H1 (cell line): Measurements from ENCODE around the gene GALNT1. TPM values are rescaled to one million over a fixed set of nuclear protein-coding genes. Genes with fewer than 3 reads are reported as not detected.

Experiments used
- CTCF ChIA-PET: fragments of 300-600 bp; sonication (Branson Sonifier 250); formaldehyde crosslinking; loops from one replicate; lab custom pipeline; 2021; ENCODE audit not compliant: partially characterized antibody; lab: Charles Lee
- POLR2A ChIA-PET: fragments of 300-600 bp; sonication (Branson Sonifier 250); formaldehyde crosslinking; loops from one replicate; lab custom pipeline; 2021; ENCODE audit warnings: inconsistent platforms; ENCODE audit not compliant: partially characterized antibody; lab: Charles Lee
- DNase-seq, 2 experiments: peaks; one replicate each; pipeline versions ENCODE4 v3.0.0 to v3.0.0-alpha.2; 2010 to 2022; ENCODE audit warnings: low spot score in 2 of 2, low read depth in 1 of 2, mixed read lengths in 1 of 2
- FAIRE-seq: peaks from 2 replicates; lab custom pipeline; 2011; peaks lifted over from hg19 to GRCh38; lab: Jason Lieb, UNC
- H2AFZ ChIP-seq: 2 replicates; pipeline ENCODE4 v1.8.1; 2012; ENCODE audit warnings: low read length, inconsistent platforms
- H2AK5ac ChIP-seq: 2 replicates; pipeline ENCODE4 v1.6.1; 2013; ENCODE audit warnings: low read depth, low read length
- H2BK120ac ChIP-seq: replicated peaks from 2 replicates; pipeline ENCODE3; 2013; ENCODE audit warnings: low read depth, low read length, inconsistent platforms
- H2BK12ac ChIP-seq: 2 replicates; pipeline ENCODE4 v1.6.1; 2013; ENCODE audit warnings: low read depth, low read length
- H2BK15ac ChIP-seq: 2 replicates; pipeline ENCODE4 v1.6.1; 2013; ENCODE audit warnings: low read length
- H2BK20ac ChIP-seq: 2 replicates; pipeline ENCODE4 v1.6.1; 2013; ENCODE audit warnings: low read length
- H2BK5ac ChIP-seq: 2 replicates; pipeline ENCODE4 v1.6.1; 2013; ENCODE audit warnings: low read depth, low read length
- H3K14ac ChIP-seq: 2 replicates; pipeline ENCODE4 v1.6.1; 2013; ENCODE audit warnings: inconsistent platforms; ENCODE audit not compliant: insufficient read length
- H3K18ac ChIP-seq: 2 replicates; pipeline ENCODE4 v1.6.1; 2013; ENCODE audit warnings: low read length; ENCODE audit errors: extremely low read depth
- H3K23ac ChIP-seq: 2 replicates; pipeline ENCODE4 v1.6.1; 2013; ENCODE audit warnings: inconsistent platforms; ENCODE audit not compliant: insufficient read length
- H3K23me2 ChIP-seq: 2 replicates; pipeline ENCODE4 v1.6.1; 2013; ENCODE audit warnings: low read depth, low read length
- H3K27ac ChIP-seq: 2 replicates; pipeline ENCODE4 v1.6.1; 2011; ENCODE audit warnings: low read depth, low read length, inconsistent platforms
- H3K27me3 ChIP-seq, 4 experiments: replicated peaks in 1 of 4; 1 replicate in 1 of 4; 2 replicates in 3 of 4; pipeline versions ENCODE4 v1.6.1 to v1.8.1; 2011 to 2013; ENCODE audit warnings: low read length in 3 of 4, mild to moderate bottlenecking in 3 of 4, inconsistent platforms in 2 of 4, mixed read lengths in 2 of 4, moderate library complexity in 1 of 4; ENCODE audit not compliant: control insufficient read depth in 3 of 4, insufficient read depth in 3 of 4; ENCODE audit errors: extremely low read depth in 1 of 4
- H3K36me3 ChIP-seq, 4 experiments: 2 replicates each; pipeline versions ENCODE4 v1.6.1 to v1.8.1; 2011 to 2013; ENCODE audit warnings: mild to moderate bottlenecking in 4 of 4, low read length in 3 of 4, moderate library complexity in 2 of 4, control low read depth in 1 of 4, inconsistent platforms in 1 of 4; ENCODE audit not compliant: insufficient read depth in 4 of 4, control insufficient read depth in 2 of 4
- H3K4ac ChIP-seq: replicated peaks from 2 replicates; pipeline ENCODE3; 2013; ENCODE audit warnings: low read length, low read depth, mixed read lengths, inconsistent platforms; ENCODE audit not compliant: insufficient read length
- H3K4me1 ChIP-seq, 4 experiments: replicated peaks in 1 of 4; 1 replicate in 1 of 4; 2 replicates in 3 of 4; pipeline versions ENCODE4 v1.6.1 to v1.8.1; 2011 to 2013; ENCODE audit warnings: low read length in 3 of 4, inconsistent platforms in 2 of 4, mixed read lengths in 1 of 4; ENCODE audit not compliant: insufficient read depth in 4 of 4, control insufficient read depth in 3 of 4
- H3K4me2 ChIP-seq, 2 experiments: 2 replicates each; pipeline versions ENCODE4 v1.6.1 to v1.8.1; 2011 to 2013; ENCODE audit warnings: low read depth in 2 of 2, low read length in 2 of 2, control low read depth in 1 of 2, inconsistent platforms in 1 of 2, mild to moderate bottlenecking in 1 of 2; ENCODE audit not compliant: insufficient read depth in 1 of 2
- H3K4me3 ChIP-seq, 4 experiments: fragments of 200-600, 300-600 bp in 1 of 4; sonication (generic), shearing (Covaris generic), sonication (Bioruptor Twin) in 1 of 4; 2 replicates each; pipeline versions ENCODE4 v1.5.1 to v1.8.1; 2011 to 2016; ENCODE audit warnings: low read length in 4 of 4, low read depth in 3 of 4, control low read depth in 2 of 4, inconsistent platforms in 2 of 4, mild to moderate bottlenecking in 2 of 4, mixed read lengths in 1 of 4, moderate library complexity in 1 of 4; ENCODE audit not compliant: insufficient read depth in 2 of 4; ENCODE audit errors: extremely low read depth in 1 of 4
- H3K56ac ChIP-seq: replicated peaks from 2 replicates; pipeline ENCODE3; 2013; ENCODE audit warnings: low read depth, mild to moderate bottlenecking, mixed read lengths, low read length, inconsistent platforms; ENCODE audit not compliant: insufficient read length
- H3K79me1 ChIP-seq: 2 replicates; pipeline ENCODE4 v1.6.1; 2013; ENCODE audit warnings: low read depth, low read length, control low read depth
- H3K79me2 ChIP-seq, 2 experiments: 2 replicates each; pipeline versions ENCODE4 v1.6.1 to v1.8.1; 2012 to 2013; ENCODE audit warnings: low read length in 2 of 2, mild to moderate bottlenecking in 2 of 2, inconsistent platforms in 1 of 2; ENCODE audit not compliant: insufficient read depth in 2 of 2, control insufficient read depth in 1 of 2
- H3K9ac ChIP-seq, 4 experiments: replicated peaks in 1 of 4; 1 replicate in 1 of 4; 2 replicates in 3 of 4; pipeline versions ENCODE4 v1.6.1 to v1.8.1; 2011 to 2013; ENCODE audit warnings: low read depth in 3 of 4, low read length in 3 of 4, control low read depth in 2 of 4, mild to moderate bottlenecking in 2 of 4, moderate library complexity in 2 of 4, inconsistent platforms in 1 of 4; ENCODE audit errors: extremely low read depth in 1 of 4
- H3K9me3 ChIP-seq, 2 experiments: 2 replicates each; pipeline versions ENCODE4 v1.6.1 to v1.8.1; 2012 to 2013; ENCODE audit warnings: mild to moderate bottlenecking in 2 of 2, moderate library complexity in 2 of 2, control low read depth in 1 of 2, inconsistent platforms in 1 of 2, low read depth in 1 of 2, low read length in 1 of 2, mixed read lengths in 1 of 2; ENCODE audit not compliant: insufficient read depth in 2 of 2
- H4K20me1 ChIP-seq, 2 experiments: replicated peaks in 1 of 2; 2 replicates each; pipeline versions ENCODE3 to v1.8.1; 2011 to 2013; ENCODE audit warnings: inconsistent platforms in 2 of 2, low read length in 2 of 2, mild to moderate bottlenecking in 1 of 2; ENCODE audit not compliant: insufficient read depth in 2 of 2, control insufficient read depth in 1 of 2
- H4K5ac ChIP-seq: 2 replicates; pipeline ENCODE4 v1.6.1; 2013; ENCODE audit warnings: low read length, low read depth, mixed read lengths, inconsistent platforms; ENCODE audit not compliant: insufficient read length
- H4K8ac ChIP-seq: 2 replicates; pipeline ENCODE4 v1.8.0; 2013; ENCODE audit warnings: mild to moderate bottlenecking, moderate library complexity, low read length, inconsistent platforms; ENCODE audit not compliant: insufficient read depth; ENCODE audit errors: extremely low read depth
- H4K91ac ChIP-seq: replicated peaks from 2 replicates; pipeline ENCODE3; 2013; ENCODE audit warnings: low read length, mixed read lengths, inconsistent platforms; ENCODE audit not compliant: insufficient read length
- BRCA1 ChIP-seq: IDR thresholded peaks from 2 replicates; pipeline ENCODE4 v1.6.1; 2012; ENCODE audit warnings: low read depth, low read length, improper control_type of control experiment
- CBX5 ChIP-seq: fragments of 300-800, 300-1000 bp; sonication (generic); IDR thresholded peaks from 2 replicates; pipeline ENCODE4 v1.7.1; 2016; ENCODE audit warnings: antibody characterized with exemption, low read length, low read depth
- CHD1 ChIP-seq: IDR thresholded peaks from 2 replicates; pipeline ENCODE4 v1.6.1; 2012; ENCODE audit warnings: low read depth, low read length, improper control_type of control experiment
- CHD2 ChIP-seq: IDR thresholded peaks from 2 replicates; pipeline ENCODE4 v1.6.1; 2012; ENCODE audit warnings: low read length, improper control_type of control experiment
- JUND ChIP-seq: IDR thresholded peaks from 2 replicates; pipeline ENCODE4 v1.6.1; 2011; ENCODE audit warnings: mild to moderate bottlenecking, improper control_type of control experiment, low read length
- PHF8 ChIP-seq: fragments of 200-600 bp; sonication (generic); conservative IDR thresholded peaks from 2 replicates; pipeline ENCODE4 v1.7.1; 2012; ENCODE audit warnings: low read depth, mild to moderate bottlenecking, inconsistent platforms, low read length, moderate library complexity
- WGBS, 2 experiments: shearing (Covaris generic) in 1 of 2; methylation state at CpG; one replicate each; pipeline versions ENCODE4 v1.1.6 to v1.1.7; 2013 to 2015; ENCODE audit warnings: low lambda C conversion rate in 2 of 2, mixed read lengths in 2 of 2, inconsistent platforms in 1 of 2, low coverage in 1 of 2, missing lambda C conversion rate in 1 of 2; ENCODE audit not compliant: insufficient replicate concordance in 2 of 2, insufficient coverage in 1 of 2, insufficient read length in 1 of 2; ENCODE audit errors: extremely low coverage in 1 of 2, missing lambda C conversion rate in 1 of 2; 5-methylcytosine and 5-hydroxymethylcytosine counted together
- polyA plus RNA-seq, 7 experiments: library from polyadenylated mRNA; depleted of rRNA in 3 of 7; stranded (reverse) in 5 of 7; unstranded in 2 of 7; fragments of >200 nt in 5 of 7; fragments of 200-250 nt in 2 of 7; gene quantifications; 1 replicate in 5 of 7; 2 replicates in 1 of 7; 4 replicates in 1 of 7; pipeline versions ENCODE4 v1.2.1 to v1.2.3, GENCODE V29; 2011 to 2013; ENCODE audit warnings: missing spikeins in 2 of 7, mixed read lengths in 2 of 7
- total RNA-seq: library from RNA; stranded (reverse); fragmentation: NEBNext Ultra II Directional; extraction: Animal tissue kit (Norgen Biotek cat#: 25700); gene quantifications from 2 replicates; pipeline ENCODE4 v1.2.1, GENCODE V29; 2021

Gene GALNT1
- total and polyA plus RNA-seq, 2 of the 8 experiments (the other 6 are each of a cell fraction or from before 2014, with no cell fraction given): 22.4 to 101 TPM

GRCh38 chr18:35733408-35733807 is 151.9 kb downstream of the GALNT1 start:
- no peak overlapping the region for H3K9ac ChIP-seq
- no peak overlapping the region for H2AK5ac ChIP-seq
- no peak overlapping the region; the same call in 1 of the 2 replicates for H2BK5ac ChIP-seq
- H4K8ac ChIP-seq: no peak overlapping the region
- H2BK120ac ChIP-seq: no peak overlapping the region
- no peak overlapping the region for H3K23ac ChIP-seq
- no peaks in the 10 kb centered on the region for H3K36me3 ChIP-seq
- no peaks in the 10 kb centered on the region for H3K27me3 ChIP-seq
- no peaks in the 10 kb centered on the region for H3K79me2 ChIP-seq
- no peak for DNase-seq
- H3K79me1 ChIP-seq: no peaks in the 10 kb centered on the region
- no peak overlapping the region for H4K91ac ChIP-seq
- peak overlapping the region; percentile 52; the same call in 1 of the 2 replicates for H3K18ac ChIP-seq
- no peak overlapping the region for H3K4me2 ChIP-seq
- H2AFZ ChIP-seq: no peak overlapping the region
- no peak overlapping the region for H3K56ac ChIP-seq
- H4K20me1 ChIP-seq: no peaks in the 10 kb centered on the region
- H3K4ac ChIP-seq: no peak overlapping the region
- ChIA-PET POLR2A (no interaction called here), CTCF (interaction anchor here (0.7 to 1.1 kb wide), 3 partner anchors 15 to 347 kb away, joined by 3 read pairs; no protein-coding TSS in a partner anchor)
- no peak overlapping the region for H4K5ac ChIP-seq
- H3K4me3 ChIP-seq: no peak overlapping the region
- no peak for FAIRE-seq
- H3K4me1 ChIP-seq: no peaks in the 10 kb centered on the region
- H3K9me3 ChIP-seq: peaks cover 3% of the 10 kb centered on the region in 2 experiments; a peak in 1 of 4 replicates
- no peak overlapping the region for H2BK20ac ChIP-seq
- no peak overlapping the region for H3K14ac ChIP-seq
- H2BK15ac ChIP-seq: no peak overlapping the region
- H3K27ac ChIP-seq: no peak overlapping the region
- H3K23me2 ChIP-seq: no peaks in the 10 kb centered on the region
- 95% methylated on average over 7 of the region's 7 CpGs; no CpG with 5 or more reads in 1 of the 2 experiments for WGBS, 2 experiments
- H2BK12ac ChIP-seq: no peak overlapping the region
- TF ChIP-seq PHF8 (no peak), BRCA1 (no peak), CHD2 (no peak), JUND (no peak), CHD1 (no peak), CBX5 (no peak)
- TF ChIP-seq, all 59 proteins: peak for 0
